HG03565 (cell line): ENCODE results near the gene CEP152.

Experiments used
- ATAC-seq: cut with Tn5 transposase; IDR thresholded peaks from one replicate; pipeline ENCODE4 v1.9.1; 2021; ENCODE audit warnings: mild to moderate bottlenecking, moderate library complexity; ENCODE audit not compliant: unreplicated experiment

CEP152 gene

GRCh38 chr15:48712546-48712945, 98.3 kb downstream of the CEP152 start:
- no peak for ATAC-seq

DNA sequence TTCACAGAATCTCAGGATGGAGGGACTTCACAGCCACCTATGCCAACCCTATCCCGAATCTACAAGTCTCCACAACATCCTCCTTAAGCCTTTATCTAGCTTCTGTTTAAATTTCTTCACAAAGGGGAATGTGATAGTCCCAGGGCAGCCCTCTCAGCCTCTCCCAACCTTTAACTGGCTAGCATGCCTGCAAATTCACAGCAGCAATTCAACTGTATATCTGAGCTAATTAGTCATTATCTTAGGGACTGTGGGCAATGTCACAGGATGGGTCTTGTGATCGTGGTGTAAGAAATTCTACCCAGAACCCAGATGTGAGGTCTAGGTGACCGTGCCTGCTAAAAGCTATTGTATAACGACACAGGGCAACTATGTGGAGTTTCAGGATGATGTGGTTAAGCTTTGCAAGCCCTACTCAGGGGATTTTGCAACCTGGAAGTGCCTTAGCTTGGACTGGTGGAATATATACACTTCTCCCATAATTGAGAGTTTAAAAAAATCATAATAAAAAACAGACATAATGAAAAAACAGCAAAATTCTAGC, 99.8 kb downstream of the CEP152 start:
- no peak for ATAC-seq

DNA sequence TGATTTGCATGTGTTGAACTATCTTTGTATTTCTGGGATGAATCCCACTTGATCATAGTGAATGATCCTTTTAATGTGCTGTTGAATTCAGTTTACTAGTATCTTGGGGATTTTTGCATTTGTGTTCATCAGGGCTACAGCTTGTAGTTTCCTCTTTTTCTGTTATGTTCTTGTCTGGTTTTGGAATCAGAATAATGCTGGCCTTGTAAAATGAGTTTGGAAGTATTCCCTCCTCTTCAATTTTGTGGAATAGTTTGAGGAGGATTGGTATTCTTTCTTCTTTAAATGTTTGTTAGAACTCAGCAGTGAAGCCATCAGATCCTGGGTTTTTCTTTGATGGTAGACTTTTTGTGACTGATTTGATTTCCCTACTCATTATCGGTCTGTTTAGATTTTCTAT, 102.2 kb downstream of the CEP152 start:
- ATAC-seq, result no peak

DNA sequence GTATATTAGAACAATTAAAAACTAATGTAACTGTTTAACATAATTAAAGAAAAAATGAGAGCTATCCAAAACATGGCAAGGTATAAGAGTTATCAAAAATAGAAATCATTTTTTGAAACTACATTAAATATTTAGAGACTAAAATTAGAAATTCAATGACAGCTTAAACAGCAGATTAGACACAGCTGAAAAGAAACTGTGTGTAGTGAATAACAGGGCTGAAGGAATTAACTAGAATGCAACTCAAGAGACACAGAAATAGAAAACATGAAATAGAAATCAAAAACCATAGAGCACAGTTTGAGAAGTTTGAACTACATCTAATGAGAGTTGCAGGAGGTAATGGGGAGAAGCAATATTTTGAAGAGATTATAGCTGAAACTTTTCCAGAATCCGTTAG, 105.5 kb downstream of the CEP152 start:
- ATAC-seq, result no peak

DNA sequence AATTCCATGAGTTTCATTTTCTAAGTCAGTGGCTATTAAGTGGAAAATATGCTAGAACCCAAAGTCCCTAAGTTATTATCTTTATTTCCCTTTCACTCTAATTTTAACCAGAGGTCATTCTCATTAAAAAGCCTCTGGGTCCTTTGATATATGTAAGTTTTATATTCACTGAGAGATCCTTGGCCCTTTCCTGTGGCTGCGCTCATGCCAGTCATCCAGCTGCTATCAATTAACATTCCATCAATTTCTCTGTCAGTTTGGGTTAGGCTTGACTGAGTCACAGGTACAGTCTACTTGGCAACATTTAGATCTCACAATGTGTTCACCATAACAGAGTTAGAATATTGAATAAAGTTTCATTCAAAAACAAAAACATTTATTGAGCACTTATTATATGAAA, 107.3 kb downstream of the CEP152 start:
- no peak for ATAC-seq

- no peak for ATAC-seq
These were observed 108.2 kb downstream of the CEP152 start for GRCh38 chr15:48702569-48703236.

DNA sequence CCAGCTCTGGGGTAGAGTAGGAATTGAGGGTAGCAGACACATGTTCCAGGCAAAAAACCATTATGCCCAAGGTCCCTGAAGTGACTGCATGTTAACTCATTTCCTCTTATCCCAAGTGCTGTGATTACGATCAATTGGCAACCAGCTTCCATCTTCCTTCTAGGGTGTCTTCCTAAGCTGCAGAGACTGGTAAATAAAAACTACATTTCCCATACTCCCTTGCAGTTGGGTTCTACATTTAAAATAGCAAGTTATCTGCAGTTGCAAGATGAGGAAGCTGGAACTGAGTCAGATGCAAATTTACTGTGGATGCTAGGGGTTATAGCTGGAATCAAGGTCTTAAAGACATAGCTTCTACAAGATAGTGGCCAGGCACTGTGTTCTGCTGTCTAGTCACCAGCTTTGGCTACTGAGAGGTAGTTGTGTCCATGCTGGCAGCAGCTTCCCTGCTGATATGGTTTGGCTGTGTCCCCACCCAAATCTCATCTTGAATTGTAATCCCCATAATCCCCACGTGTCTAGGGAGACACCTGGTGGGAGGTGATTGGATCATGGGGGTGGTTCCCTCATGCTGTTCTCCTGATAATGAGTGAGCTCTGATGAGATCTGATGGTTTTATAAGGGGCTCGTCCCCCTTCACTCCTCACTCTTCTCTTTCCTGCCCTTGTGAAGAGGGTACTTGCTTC, 114.1 kb downstream of the CEP152 start:
- no peak for ATAC-seq

DNA sequence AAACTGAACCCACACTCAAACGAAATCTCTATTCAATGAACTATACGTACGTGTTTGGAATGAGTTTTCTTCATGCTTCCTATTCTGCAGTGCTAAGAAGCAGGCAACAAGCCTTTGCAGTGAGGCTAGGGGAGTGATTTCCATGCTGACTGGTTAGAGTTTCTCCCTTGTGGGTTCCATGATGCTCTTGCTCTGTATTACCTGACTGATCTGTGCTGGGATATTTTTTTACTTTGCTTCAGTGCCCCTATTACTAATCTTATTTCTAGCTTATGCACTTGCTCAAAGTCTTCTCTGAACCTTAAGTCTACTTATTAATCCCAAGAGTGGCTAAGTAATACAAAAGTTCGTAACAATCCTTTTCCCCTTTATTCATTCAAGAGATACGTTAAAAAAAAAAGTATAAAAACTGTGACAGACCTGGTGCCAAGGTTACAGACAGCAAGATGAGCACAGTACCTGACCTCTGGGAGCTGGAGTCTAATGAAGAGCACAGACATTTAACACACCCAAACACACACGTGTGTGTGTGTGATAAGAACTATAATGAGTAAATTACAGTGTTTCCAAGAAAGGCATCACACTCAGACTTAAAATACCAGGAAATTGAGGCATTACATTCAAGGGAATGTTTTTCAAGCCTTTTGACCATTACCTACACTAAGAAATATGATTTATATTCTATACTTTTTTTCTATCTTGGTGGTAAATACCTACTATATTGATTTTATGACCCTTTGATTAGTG, 114.9 kb downstream of the CEP152 start:
- no peak for ATAC-seq

GRCh38 chr15:48695088-48695826, 115.6 kb downstream of the CEP152 start:
- no peak for ATAC-seq

DNA sequence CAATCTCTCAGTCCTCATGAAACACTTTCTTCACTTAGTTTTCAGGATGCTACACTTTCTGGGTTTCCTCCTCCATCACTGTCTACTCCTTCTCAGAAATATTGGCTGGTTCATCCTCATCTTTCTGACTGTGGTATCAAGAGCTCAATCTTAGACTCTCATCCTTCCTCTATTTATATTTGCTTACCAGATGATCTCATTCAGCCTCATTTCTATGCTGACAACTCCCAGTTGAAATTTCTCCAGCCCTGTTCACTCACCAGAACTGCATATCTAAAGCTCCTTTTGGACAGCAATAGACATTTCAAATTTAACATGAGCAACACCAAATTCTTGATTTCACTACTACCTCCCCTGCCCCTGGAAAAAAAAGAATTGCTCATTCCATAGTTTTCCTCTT, 117.4 kb downstream of the CEP152 start:
- no peak for ATAC-seq

GRCh38 chr15:48688493-48688892, 122.4 kb downstream of the CEP152 start:
- ATAC-seq, result no peak
